H1 (cell line): ENCODE measurements around the gene SLC25A4. TPM values are rescaled to one million over a fixed set of nuclear protein-coding genes. Genes with fewer than 3 reads are reported as not detected.

Experiments
- CTCF ChIA-PET: fragments of 300-600 bp; sonication (Branson Sonifier 250); formaldehyde crosslinking; loops from one replicate; lab custom pipeline; 2021; ENCODE audit not compliant: partially characterized antibody; lab: Charles Lee
- POLR2A ChIA-PET: fragments of 300-600 bp; sonication (Branson Sonifier 250); formaldehyde crosslinking; loops from one replicate; lab custom pipeline; 2021; ENCODE audit warnings: inconsistent platforms; ENCODE audit not compliant: partially characterized antibody; lab: Charles Lee
- DNase-seq, 2 experiments: peaks; one replicate each; pipeline versions ENCODE4 v3.0.0 to v3.0.0-alpha.2; 2010 to 2022; ENCODE audit warnings: low spot score in 2 of 2, low read depth in 1 of 2, mixed read lengths in 1 of 2
- FAIRE-seq: peaks from 2 replicates; lab custom pipeline; 2011; peaks lifted over from hg19 to GRCh38; lab: Jason Lieb, UNC
- H2AFZ ChIP-seq: 2 replicates; pipeline ENCODE4 v1.8.1; 2012; ENCODE audit warnings: low read length, inconsistent platforms
- H2AK5ac ChIP-seq: 2 replicates; pipeline ENCODE4 v1.6.1; 2013; ENCODE audit warnings: low read depth, low read length
- H2BK120ac ChIP-seq: replicated peaks from 2 replicates; pipeline ENCODE3; 2013; ENCODE audit warnings: low read depth, low read length, inconsistent platforms
- H2BK12ac ChIP-seq: 2 replicates; pipeline ENCODE4 v1.6.1; 2013; ENCODE audit warnings: low read depth, low read length
- H2BK15ac ChIP-seq: 2 replicates; pipeline ENCODE4 v1.6.1; 2013; ENCODE audit warnings: low read length
- H2BK20ac ChIP-seq: 2 replicates; pipeline ENCODE4 v1.6.1; 2013; ENCODE audit warnings: low read length
- H2BK5ac ChIP-seq: 2 replicates; pipeline ENCODE4 v1.6.1; 2013; ENCODE audit warnings: low read depth, low read length
- H3K14ac ChIP-seq: 2 replicates; pipeline ENCODE4 v1.6.1; 2013; ENCODE audit warnings: inconsistent platforms; ENCODE audit not compliant: insufficient read length
- H3K18ac ChIP-seq: 2 replicates; pipeline ENCODE4 v1.6.1; 2013; ENCODE audit warnings: low read length; ENCODE audit errors: extremely low read depth
- H3K23ac ChIP-seq: 2 replicates; pipeline ENCODE4 v1.6.1; 2013; ENCODE audit warnings: inconsistent platforms; ENCODE audit not compliant: insufficient read length
- H3K23me2 ChIP-seq: 2 replicates; pipeline ENCODE4 v1.6.1; 2013; ENCODE audit warnings: low read depth, low read length
- H3K27ac ChIP-seq: 2 replicates; pipeline ENCODE4 v1.6.1; 2011; ENCODE audit warnings: low read depth, low read length, inconsistent platforms
- H3K27me3 ChIP-seq, 4 experiments: replicated peaks in 1 of 4; 1 replicate in 1 of 4; 2 replicates in 3 of 4; pipeline versions ENCODE4 v1.6.1 to v1.8.1; 2011 to 2013; ENCODE audit warnings: low read length in 3 of 4, mild to moderate bottlenecking in 3 of 4, inconsistent platforms in 2 of 4, mixed read lengths in 2 of 4, moderate library complexity in 1 of 4; ENCODE audit not compliant: control insufficient read depth in 3 of 4, insufficient read depth in 3 of 4; ENCODE audit errors: extremely low read depth in 1 of 4
- H3K36me3 ChIP-seq, 4 experiments: 2 replicates each; pipeline versions ENCODE4 v1.6.1 to v1.8.1; 2011 to 2013; ENCODE audit warnings: mild to moderate bottlenecking in 4 of 4, low read length in 3 of 4, moderate library complexity in 2 of 4, control low read depth in 1 of 4, inconsistent platforms in 1 of 4; ENCODE audit not compliant: insufficient read depth in 4 of 4, control insufficient read depth in 2 of 4
- H3K4ac ChIP-seq: replicated peaks from 2 replicates; pipeline ENCODE3; 2013; ENCODE audit warnings: low read length, low read depth, mixed read lengths, inconsistent platforms; ENCODE audit not compliant: insufficient read length
- H3K4me1 ChIP-seq, 4 experiments: replicated peaks in 1 of 4; 1 replicate in 1 of 4; 2 replicates in 3 of 4; pipeline versions ENCODE4 v1.6.1 to v1.8.1; 2011 to 2013; ENCODE audit warnings: low read length in 3 of 4, inconsistent platforms in 2 of 4, mixed read lengths in 1 of 4; ENCODE audit not compliant: insufficient read depth in 4 of 4, control insufficient read depth in 3 of 4
- H3K4me2 ChIP-seq, 2 experiments: 2 replicates each; pipeline versions ENCODE4 v1.6.1 to v1.8.1; 2011 to 2013; ENCODE audit warnings: low read depth in 2 of 2, low read length in 2 of 2, control low read depth in 1 of 2, inconsistent platforms in 1 of 2, mild to moderate bottlenecking in 1 of 2; ENCODE audit not compliant: insufficient read depth in 1 of 2
- H3K4me3 ChIP-seq, 4 experiments: fragments of 200-600, 300-600 bp in 1 of 4; sonication (generic), shearing (Covaris generic), sonication (Bioruptor Twin) in 1 of 4; 2 replicates each; pipeline versions ENCODE4 v1.5.1 to v1.8.1; 2011 to 2016; ENCODE audit warnings: low read length in 4 of 4, low read depth in 3 of 4, control low read depth in 2 of 4, inconsistent platforms in 2 of 4, mild to moderate bottlenecking in 2 of 4, mixed read lengths in 1 of 4, moderate library complexity in 1 of 4; ENCODE audit not compliant: insufficient read depth in 2 of 4; ENCODE audit errors: extremely low read depth in 1 of 4
- H3K56ac ChIP-seq: replicated peaks from 2 replicates; pipeline ENCODE3; 2013; ENCODE audit warnings: low read depth, mild to moderate bottlenecking, mixed read lengths, low read length, inconsistent platforms; ENCODE audit not compliant: insufficient read length
- H3K79me1 ChIP-seq: 2 replicates; pipeline ENCODE4 v1.6.1; 2013; ENCODE audit warnings: low read depth, low read length, control low read depth
- H3K79me2 ChIP-seq, 2 experiments: 2 replicates each; pipeline versions ENCODE4 v1.6.1 to v1.8.1; 2012 to 2013; ENCODE audit warnings: low read length in 2 of 2, mild to moderate bottlenecking in 2 of 2, inconsistent platforms in 1 of 2; ENCODE audit not compliant: insufficient read depth in 2 of 2, control insufficient read depth in 1 of 2
- H3K9ac ChIP-seq, 4 experiments: replicated peaks in 1 of 4; 1 replicate in 1 of 4; 2 replicates in 3 of 4; pipeline versions ENCODE4 v1.6.1 to v1.8.1; 2011 to 2013; ENCODE audit warnings: low read depth in 3 of 4, low read length in 3 of 4, control low read depth in 2 of 4, mild to moderate bottlenecking in 2 of 4, moderate library complexity in 2 of 4, inconsistent platforms in 1 of 4; ENCODE audit errors: extremely low read depth in 1 of 4
- H3K9me3 ChIP-seq, 2 experiments: 2 replicates each; pipeline versions ENCODE4 v1.6.1 to v1.8.1; 2012 to 2013; ENCODE audit warnings: mild to moderate bottlenecking in 2 of 2, moderate library complexity in 2 of 2, control low read depth in 1 of 2, inconsistent platforms in 1 of 2, low read depth in 1 of 2, low read length in 1 of 2, mixed read lengths in 1 of 2; ENCODE audit not compliant: insufficient read depth in 2 of 2
- H4K20me1 ChIP-seq, 2 experiments: replicated peaks in 1 of 2; 2 replicates each; pipeline versions ENCODE3 to v1.8.1; 2011 to 2013; ENCODE audit warnings: inconsistent platforms in 2 of 2, low read length in 2 of 2, mild to moderate bottlenecking in 1 of 2; ENCODE audit not compliant: insufficient read depth in 2 of 2, control insufficient read depth in 1 of 2
- H4K5ac ChIP-seq: 2 replicates; pipeline ENCODE4 v1.6.1; 2013; ENCODE audit warnings: low read length, low read depth, mixed read lengths, inconsistent platforms; ENCODE audit not compliant: insufficient read length
- H4K8ac ChIP-seq: 2 replicates; pipeline ENCODE4 v1.8.0; 2013; ENCODE audit warnings: mild to moderate bottlenecking, moderate library complexity, low read length, inconsistent platforms; ENCODE audit not compliant: insufficient read depth; ENCODE audit errors: extremely low read depth
- H4K91ac ChIP-seq: replicated peaks from 2 replicates; pipeline ENCODE3; 2013; ENCODE audit warnings: low read length, mixed read lengths, inconsistent platforms; ENCODE audit not compliant: insufficient read length
- ATF2 ChIP-seq: IDR thresholded peaks from 2 replicates; pipeline ENCODE4 v1.6.1; 2012; ENCODE audit warnings: low read length, inconsistent platforms
- BACH1 ChIP-seq: IDR thresholded peaks from 2 replicates; pipeline ENCODE4 v1.6.1; 2012; ENCODE audit warnings: low read length, improper control_type of control experiment
- CHD2 ChIP-seq: IDR thresholded peaks from 2 replicates; pipeline ENCODE4 v1.6.1; 2012; ENCODE audit warnings: low read length, improper control_type of control experiment
- KDM4A ChIP-seq: IDR thresholded peaks from one replicate; pipeline ENCODE4 v1.7.1; 2012; ENCODE audit warnings: low read depth, mild to moderate bottlenecking, moderate library complexity, low read length, inconsistent platforms; ENCODE audit not compliant: severe bottlenecking
- NANOG ChIP-seq: IDR thresholded peaks from 2 replicates; pipeline ENCODE4 v1.6.1; 2011; ENCODE audit warnings: low read length, low read depth, mild to moderate bottlenecking, inconsistent platforms; ENCODE audit not compliant: insufficient read depth, poor library complexity, severe bottlenecking
- POU5F1 ChIP-seq: IDR thresholded peaks from 2 replicates; pipeline ENCODE4 v1.6.1; 2011; ENCODE audit warnings: low read depth, mild to moderate bottlenecking, low read length, moderate library complexity
- RFX5 ChIP-seq: IDR thresholded peaks from 2 replicates; pipeline ENCODE4 v1.6.1; 2011; ENCODE audit warnings: low read depth, low read length, improper control_type of control experiment, borderline replicate concordance
- SP2 ChIP-seq: IDR thresholded peaks from 2 replicates; pipeline ENCODE4 v1.6.1; 2012; ENCODE audit warnings: mild to moderate bottlenecking, low read length, inconsistent platforms
- WGBS, 2 experiments: shearing (Covaris generic) in 1 of 2; methylation state at CpG; one replicate each; pipeline versions ENCODE4 v1.1.6 to v1.1.7; 2013 to 2015; ENCODE audit warnings: low lambda C conversion rate in 2 of 2, mixed read lengths in 2 of 2, inconsistent platforms in 1 of 2, low coverage in 1 of 2, missing lambda C conversion rate in 1 of 2; ENCODE audit not compliant: insufficient replicate concordance in 2 of 2, insufficient coverage in 1 of 2, insufficient read length in 1 of 2; ENCODE audit errors: extremely low coverage in 1 of 2, missing lambda C conversion rate in 1 of 2; 5-methylcytosine and 5-hydroxymethylcytosine counted together
- polyA plus RNA-seq, 7 experiments: library from polyadenylated mRNA; depleted of rRNA in 3 of 7; stranded (reverse) in 5 of 7; unstranded in 2 of 7; fragments of >200 nt in 5 of 7; fragments of 200-250 nt in 2 of 7; gene quantifications; 1 replicate in 5 of 7; 2 replicates in 1 of 7; 4 replicates in 1 of 7; pipeline versions ENCODE4 v1.2.1 to v1.2.3, GENCODE V29; 2011 to 2013; ENCODE audit warnings: missing spikeins in 2 of 7, mixed read lengths in 2 of 7
- total RNA-seq: library from RNA; stranded (reverse); fragmentation: NEBNext Ultra II Directional; extraction: Animal tissue kit (Norgen Biotek cat#: 25700); gene quantifications from 2 replicates; pipeline ENCODE4 v1.2.1, GENCODE V29; 2021

SLC25A4 gene
- total and polyA plus RNA-seq, 2 of the 8 experiments (the other 6 are each of a cell fraction or from before 2014, with no cell fraction given) = 41.3 to 42.0 TPM

- WGBS, 2 experiments = 95% methylated on average over 10 of the region's 10 CpGs; no CpG with 5 or more reads in 1 of the 2 experiments
- TF ChIP-seq POU5F1 (no peak), BACH1 (no peak), CHD2 (no peak), NANOG (no peak), RFX5 (no peak), ATF2 (no peak), SP2 (no peak), KDM4A (no peak)
Measured at GRCh38 chr4:185138161-185138560, 4.9 kb upstream of the SLC25A4 start.

More at GRCh38 chr4:185138161-185138560, 4.9 kb upstream of the SLC25A4 start:
- CTCF ChIA-PET = interaction anchor here (1.0 to 11.4 kb wide), 4 partner anchors 10 to 102 kb away, joined by 3 to 167 read pairs (median 26); no protein-coding TSS in a partner anchor
- Histone ChIP-seq H3K18ac (no peak overlapping the region), H2BK12ac (no peak overlapping the region), H4K8ac (no peak overlapping the region), H3K9me3 (no peaks in the 10 kb centered on the region), H2BK120ac (no peak overlapping the region), H3K27me3 (no peaks in the 10 kb centered on the region; a peak in 1 of 7 replicates), H3K79me1 (no peaks in the 10 kb centered on the region), H2BK5ac (no peak overlapping the region), H3K4ac (no peak overlapping the region), H2AK5ac (no peak overlapping the region), H3K4me2 (no peak overlapping the region), H2BK20ac (no peak overlapping the region), H3K27ac (no peak overlapping the region), H3K23me2 (peaks cover 6% of the 10 kb centered on the region; the same call in 1 of the 2 replicates), H3K9ac (no peak overlapping the region), H3K4me3 (no peak overlapping the region), H3K79me2 (no peaks in the 10 kb centered on the region), H2AFZ (no peak overlapping the region), H4K91ac (no peak overlapping the region), H2BK15ac (no peak overlapping the region), H3K14ac (no peak overlapping the region), H3K56ac (no peak overlapping the region), H3K4me1 (peaks cover 0 to 5% (median 3%) of the 10 kb centered on the region in 4 experiments; a peak in 4 of 7 replicates), H3K23ac (no peak overlapping the region), H4K20me1 (no peaks in the 10 kb centered on the region), H3K36me3 (no peaks in the 10 kb centered on the region), H4K5ac (no peak overlapping the region)
- FAIRE-seq = no peak
- POLR2A ChIA-PET = interaction anchor here (0.6 kb wide), 1 partner anchor 106 kb away, joined by 3 read pairs; no protein-coding TSS in a partner anchor
- no peak for DNase-seq
